ENCODE results near the gene SCUBE2.

Gene SCUBE2

GRCh38 chr11:9041747-9042146 is 49.7 kb downstream of the SCUBE2 start:
- TF ChIP-seq CTCF (conservative IDR thresholded peaks at IDR 0.05; ENCODE audit: low read length) = no peak
- no peak for DNase-seq (ENCODE audit: low read depth)
- H3K4me3 ChIP-seq (ENCODE audit: low read length) = no peak overlapping the region

DNA sequence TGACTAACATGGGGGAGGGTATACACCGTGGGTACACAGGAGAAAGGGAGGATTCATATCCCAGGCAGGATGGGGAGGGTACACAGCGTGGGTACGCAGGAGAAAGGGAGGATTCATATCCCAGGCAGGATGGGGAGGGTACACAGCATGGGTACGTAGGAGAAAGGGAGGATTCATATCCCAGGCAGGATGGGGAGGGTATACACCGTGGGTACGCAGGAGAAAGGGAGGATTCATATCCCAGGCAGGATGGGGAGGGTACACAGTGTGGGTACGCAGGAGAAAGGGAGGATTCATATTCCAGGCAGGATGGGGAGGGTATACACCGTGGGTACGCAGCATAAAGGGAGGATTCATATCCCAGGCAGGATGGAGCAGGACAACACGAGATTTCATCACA is 51.0 kb downstream of the SCUBE2 start:
- no peak overlapping the region for H3K4me3 ChIP-seq (ENCODE audit: low read length)
- no peak for TF ChIP-seq CTCF (conservative IDR thresholded peaks at IDR 0.05; ENCODE audit: low read length)
- no peak for DNase-seq (ENCODE audit: low read depth)

DNA sequence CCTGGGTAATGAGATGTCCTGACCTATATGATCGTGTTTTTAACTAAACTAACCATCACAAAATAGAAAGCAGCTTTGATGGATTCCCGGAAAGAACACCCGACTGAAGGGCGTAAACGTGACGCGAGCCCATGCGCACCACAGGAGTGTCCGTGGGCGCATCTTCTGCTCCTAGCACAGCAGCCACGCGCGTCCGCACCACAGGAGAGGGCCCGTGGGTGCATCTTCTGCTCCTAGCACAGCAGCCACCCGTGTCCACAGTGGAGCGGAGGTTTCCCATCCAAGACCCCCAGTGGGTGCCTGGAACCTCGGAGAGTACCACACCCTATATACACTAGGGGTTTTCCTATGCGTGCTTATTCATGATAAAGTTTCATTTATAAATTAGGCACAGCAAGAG is 51.5 kb downstream of the SCUBE2 start:
- no peak overlapping the region for H3K4me3 ChIP-seq (ENCODE audit: low read length)
- TF ChIP-seq CTCF (conservative IDR thresholded peaks at IDR 0.05; ENCODE audit: low read length) = no peak
- no peak for DNase-seq (ENCODE audit: low read depth)

DNA sequence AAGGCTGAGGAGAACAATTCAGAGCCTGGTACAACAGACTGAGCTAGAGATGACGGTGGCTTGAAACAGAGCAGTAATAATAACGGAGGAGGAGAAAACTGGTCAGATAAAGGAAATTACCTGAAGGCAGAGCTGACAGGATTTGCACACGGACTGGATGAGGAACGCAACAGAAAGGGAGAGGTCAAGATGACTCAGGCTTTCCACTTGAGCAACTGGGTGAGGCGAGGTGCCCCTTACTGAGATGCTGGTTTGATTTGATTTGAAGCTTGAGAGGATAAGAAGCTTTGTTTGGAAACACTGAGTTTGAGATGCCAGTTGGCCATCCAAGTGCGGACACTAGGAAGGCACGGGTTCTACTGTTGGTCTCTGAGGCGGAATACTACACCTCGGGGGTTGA is 52.2 kb downstream of the SCUBE2 start:
- TF ChIP-seq CTCF (conservative IDR thresholded peaks at IDR 0.05; ENCODE audit: low read length) = no peak
- H3K4me3 ChIP-seq (ENCODE audit: low read length) = no peak overlapping the region
- no peak for DNase-seq (ENCODE audit: low read depth)

DNA sequence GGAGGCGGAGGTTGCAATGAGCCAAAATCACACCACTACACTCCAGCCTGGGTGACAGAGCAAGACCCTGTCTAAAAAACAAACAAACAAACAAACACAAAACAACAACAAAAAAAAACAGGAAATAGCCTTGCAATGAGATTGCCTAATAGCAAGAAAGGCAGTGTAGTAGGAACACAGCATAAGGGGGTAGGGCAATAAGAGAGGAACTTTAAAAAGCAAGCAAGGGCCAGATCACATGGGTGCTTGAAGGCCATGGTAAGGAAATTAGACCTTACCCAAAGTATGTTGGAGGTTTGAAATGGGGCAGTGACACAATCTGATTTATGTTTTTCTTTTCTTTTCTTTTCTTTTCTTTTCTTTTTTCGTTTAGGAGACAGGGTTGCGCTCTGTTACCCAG is 52.9 kb downstream of the SCUBE2 start:
- DNase-seq (ENCODE audit: low read depth) = no peak
- no peak for TF ChIP-seq CTCF (conservative IDR thresholded peaks at IDR 0.05; ENCODE audit: low read length)
- H3K4me3 ChIP-seq (ENCODE audit: low read length) = no peak overlapping the region

GRCh38 chr11:9037963-9038362 is 53.4 kb downstream of the SCUBE2 start:
- no peak for TF ChIP-seq CTCF (conservative IDR thresholded peaks at IDR 0.05; ENCODE audit: low read length)
- H3K4me3 ChIP-seq (ENCODE audit: low read length) = no peak overlapping the region
- DNase-seq (ENCODE audit: low read depth) = no peak

- TF ChIP-seq CTCF (conservative IDR thresholded peaks at IDR 0.05; ENCODE audit: low read length) = no peak
- no peak for DNase-seq (ENCODE audit: low read depth)
- H3K4me3 ChIP-seq (ENCODE audit: low read length) = no peak overlapping the region
Observed at GRCh38 chr11:9037046-9037780, 54.2 kb downstream of the SCUBE2 start.
